HTR-8/SVneo (cell line): Measurements from ENCODE around the gene VN1R2.
"Not testable (repeated sequence)": the region's sequence is repeated elsewhere in the genome, so short reads cannot be mapped to it uniquely, and the experiment has no call there.

ENCODE experiments used
- DNase-seq: peaks from one replicate; pipeline ENCODE4 v3.0.0; 2011; ENCODE audit warnings: low spot score, mixed read lengths; ENCODE audit not compliant: insufficient read length
- FAIRE-seq: peaks from 2 replicates; lab custom pipeline; 2011; peaks lifted over from hg19 to GRCh38; lab: Jason Lieb, UNC

VN1R2 gene

DNA sequence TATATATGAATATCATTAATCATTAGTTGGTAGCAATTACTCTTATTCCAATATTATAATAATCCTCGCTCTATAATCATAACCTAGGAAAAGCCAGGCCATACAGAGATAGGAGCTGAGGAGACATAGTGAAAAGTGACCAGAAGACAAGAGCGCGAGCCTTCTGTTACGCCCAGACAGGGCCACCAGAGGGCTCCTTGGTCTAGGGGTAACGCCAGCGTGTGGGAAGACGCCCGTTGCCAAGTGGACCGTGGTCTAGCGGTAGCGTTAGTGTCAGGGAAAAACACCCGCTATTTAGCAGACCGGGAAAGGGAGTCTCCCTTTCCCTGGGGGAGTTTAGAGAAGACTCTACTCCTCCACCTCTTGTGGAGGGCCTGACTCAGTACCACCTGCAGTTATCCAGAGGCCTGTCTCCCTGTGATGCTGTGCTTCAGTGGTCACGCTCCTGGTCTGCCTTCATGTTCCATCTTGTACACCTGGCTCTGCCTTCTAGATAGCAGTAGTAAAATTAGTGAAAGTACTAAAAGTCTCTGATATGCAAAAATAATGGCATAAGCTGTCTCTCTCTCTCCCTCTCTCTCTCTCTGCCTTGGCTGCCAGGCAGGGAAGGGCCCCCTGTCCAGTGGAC lies at the start of gene VN1R2:
Gene VN1R2, plus strand, starts transcription at position 578 of the 628 bp plus-strand sequence. CDS start 84 bp downstream, outside the sequence.
- not testable (repeated sequence) for DNase-seq, FAIRE-seq

DNA sequence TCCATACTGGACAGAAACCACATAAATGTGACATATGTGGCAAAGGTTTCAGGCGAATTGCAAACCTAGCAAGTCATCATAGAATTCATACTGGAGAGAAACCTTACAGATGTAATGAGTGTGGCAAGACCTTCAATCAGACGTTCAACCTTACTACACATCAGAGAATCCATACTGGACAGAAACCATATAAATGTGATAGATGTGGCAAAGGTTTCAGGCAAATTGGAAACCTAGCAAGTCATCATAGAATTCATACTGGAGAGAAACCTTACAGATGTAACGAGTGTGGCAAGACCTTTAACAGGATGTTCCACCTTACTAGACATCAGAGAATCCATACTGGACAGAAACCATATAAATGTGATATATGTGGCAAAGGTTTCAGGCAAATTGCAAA lies 46.5 kb upstream of the VN1R2 start:
- not testable (repeated sequence) for DNase-seq, FAIRE-seq

- DNase-seq (no peak), FAIRE-seq (no peak)
Observed at GRCh38 chr19:53212703-53213320, 45.3 kb upstream of the VN1R2 start.

DNA sequence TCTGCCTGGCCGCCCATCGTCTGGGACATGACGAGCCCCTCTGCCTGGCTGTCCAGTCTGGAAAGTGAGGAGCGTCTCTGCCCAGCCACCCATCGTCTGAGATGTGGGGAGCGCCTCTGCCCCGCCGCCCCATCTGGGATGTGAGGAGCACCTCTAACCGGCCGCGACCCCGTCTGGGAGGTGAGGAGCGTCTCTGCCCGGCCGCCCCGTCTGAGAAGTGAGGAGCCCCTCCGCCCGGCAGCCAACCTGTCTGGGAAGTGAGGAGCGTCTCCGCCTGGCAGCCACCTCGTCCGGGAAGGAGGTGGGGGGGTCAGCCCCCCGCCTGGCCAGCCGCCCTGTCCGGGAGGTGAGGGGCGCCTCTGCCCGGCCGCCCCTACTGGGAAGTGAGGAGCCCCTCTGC lies 35.4 kb upstream of the VN1R2 start:
- DNase-seq, FAIRE-seq: not testable (repeated sequence)

DNA sequence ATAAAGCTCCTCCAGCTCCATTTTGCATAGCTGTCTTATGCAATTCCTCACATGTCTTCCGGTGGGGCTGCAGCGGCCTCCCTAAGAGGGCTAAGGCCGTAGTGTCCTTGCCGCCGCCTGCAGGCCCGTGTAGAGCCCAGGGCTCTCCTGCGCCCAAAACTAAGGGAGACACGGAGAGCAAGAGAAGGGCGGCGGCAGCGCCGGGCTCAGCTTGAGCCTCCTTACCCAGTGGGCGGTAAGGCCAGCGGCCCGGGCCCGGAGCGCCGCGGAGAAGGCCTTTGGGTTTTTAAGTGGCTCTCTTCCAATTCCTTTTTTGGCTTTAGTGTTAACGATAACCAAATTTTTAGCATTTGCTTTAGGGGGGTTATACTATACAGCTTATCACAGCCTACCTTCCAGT lies 33.5 kb upstream of the VN1R2 start:
- FAIRE-seq = no peak
- no peak for DNase-seq

DNA sequence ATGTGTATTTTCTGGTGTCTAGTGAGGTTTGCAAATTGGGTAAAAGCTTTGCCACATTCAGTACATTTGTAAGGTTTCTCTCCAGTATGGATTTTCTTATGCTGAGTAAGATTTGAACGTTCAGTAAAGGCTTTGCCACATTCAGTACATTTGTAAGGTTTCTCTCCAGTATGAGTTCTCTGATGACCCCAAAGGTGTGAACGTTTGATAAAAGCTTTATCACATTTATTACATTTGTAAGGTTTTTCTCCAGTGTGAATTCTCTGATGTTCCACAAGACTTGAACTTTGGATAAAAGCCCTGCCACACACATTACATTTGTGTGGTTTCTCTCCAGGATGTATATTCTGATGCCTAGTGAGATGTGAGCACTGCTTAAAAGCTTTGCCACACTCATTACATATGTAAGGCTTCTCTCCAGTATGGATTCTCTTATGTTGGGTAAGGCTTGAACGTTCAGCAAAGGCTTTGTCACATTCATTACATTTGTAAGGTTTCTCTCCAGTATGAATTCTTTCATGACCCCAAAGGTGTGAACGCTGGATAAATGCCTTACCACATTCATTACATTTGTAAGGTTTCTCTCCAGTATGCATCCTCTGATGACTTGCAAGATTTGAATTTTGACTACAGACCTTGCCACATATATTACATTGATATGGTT lies 20.8 kb upstream of the VN1R2 start:
- no peak for DNase-seq
- FAIRE-seq = no peak

DNA sequence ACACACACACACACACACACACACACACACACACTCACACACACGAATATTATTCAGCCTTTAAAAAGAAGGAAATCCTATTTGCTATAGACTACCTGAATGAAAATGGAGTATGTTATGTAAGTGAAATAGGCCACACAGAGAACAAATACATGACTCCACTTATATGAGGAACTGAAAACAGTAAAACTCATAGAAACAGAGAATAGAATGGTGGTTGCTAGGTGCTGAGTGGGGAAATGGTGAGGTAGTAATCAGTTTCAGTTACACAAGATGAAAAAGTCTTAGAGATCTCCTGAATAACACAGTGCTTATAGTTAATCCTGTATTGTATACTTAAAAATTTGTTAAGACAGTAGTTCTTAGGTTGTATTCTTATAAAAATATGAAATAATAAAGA lies 11.6 kb upstream of the VN1R2 start:
- no peak for DNase-seq
- no peak for FAIRE-seq

DNA sequence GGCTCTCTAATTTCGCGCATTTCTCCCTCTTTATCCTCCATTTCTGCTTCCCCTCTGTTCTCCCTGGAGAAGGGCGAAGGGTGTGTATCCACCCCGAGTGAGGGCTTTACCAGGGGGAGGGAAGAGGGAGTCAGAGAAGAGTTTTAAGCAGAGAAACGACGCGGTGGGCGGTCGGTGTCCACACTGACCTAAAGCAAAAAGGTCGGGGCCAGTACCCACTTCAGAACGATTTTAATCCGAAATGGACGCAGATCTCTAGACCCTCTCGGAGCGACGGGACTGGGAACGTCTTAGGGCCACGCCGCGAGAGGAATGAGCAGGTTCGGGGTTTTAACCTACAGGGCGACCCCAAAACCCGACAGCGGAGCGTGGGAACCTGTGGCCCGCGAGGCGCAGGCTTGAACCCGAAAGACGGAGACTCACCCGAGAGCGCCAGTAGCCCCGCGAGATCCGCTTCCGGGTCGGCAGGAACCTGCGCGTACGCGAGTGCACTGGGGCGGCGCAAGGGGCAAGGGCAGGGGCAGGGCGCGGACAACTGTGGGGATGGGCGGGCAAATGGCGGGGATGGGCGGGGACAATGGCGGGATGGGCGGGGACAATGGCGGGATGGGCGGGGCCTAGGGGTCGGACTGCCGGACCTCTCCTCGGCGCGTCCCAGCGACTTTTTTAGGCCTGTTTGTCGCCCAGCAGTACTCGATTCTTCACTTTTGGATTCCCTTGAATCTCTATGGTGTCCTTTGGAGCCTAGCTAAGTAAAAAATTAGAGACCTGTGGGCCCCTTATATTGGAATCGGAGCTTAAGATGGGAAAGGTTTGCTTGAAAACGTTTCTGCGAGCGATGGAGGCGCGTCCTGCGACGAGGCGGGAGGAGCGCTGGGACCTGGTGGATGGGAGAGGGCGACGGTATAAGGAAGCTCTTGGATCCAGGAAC lies 3.4 kb upstream of the VN1R2 start, which contains the start of gene ZNF677:
Gene ZNF677, minus strand, starts transcription at position 463 of the 931 bp plus-strand sequence. CDS start 3,323 bp downstream, outside the sequence.
- FAIRE-seq (peak; percentile 87), DNase-seq (peak; percentile 75)

- not testable (repeated sequence) for DNase-seq
- peak; percentile 89 for FAIRE-seq
Observed at GRCh38 chr19:53267623-53268022, 9.5 kb downstream of the VN1R2 start, which contains the start of gene VN1R4. TSS of gene VN1R4 (minus strand) at chr19:53267723. CDS start at chr19:53267665, 58 bp downstream.

GRCh38 chr19:53269861-53270260 lies 11.8 kb downstream of the VN1R2 start:
- not testable (repeated sequence) for FAIRE-seq, DNase-seq

DNA sequence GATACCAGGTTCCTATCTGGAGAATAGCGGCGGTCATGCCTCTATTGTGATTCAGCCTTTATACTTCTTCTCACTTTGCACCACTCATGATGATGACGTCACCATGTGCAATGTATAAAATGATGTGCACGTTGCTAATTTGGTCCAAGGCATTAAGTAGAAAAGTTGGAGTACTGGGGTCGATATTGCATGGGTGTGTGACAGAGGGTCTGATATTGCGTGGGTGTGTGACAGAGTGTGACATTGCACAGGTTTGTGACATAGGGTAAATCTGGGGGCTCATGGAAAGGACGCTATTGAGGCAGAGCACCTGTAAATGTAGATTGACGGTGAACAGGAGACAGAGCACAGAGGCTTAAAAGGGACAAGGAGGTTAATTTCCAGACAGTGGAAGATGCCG lies 14.0 kb downstream of the VN1R2 start:
- FAIRE-seq (no peak), DNase-seq (no peak)

- DNase-seq (no peak), FAIRE-seq (no peak)
Observed at GRCh38 chr19:53275480-53275879, 17.4 kb downstream of the VN1R2 start.

GRCh38 chr19:53281947-53282346 lies 23.9 kb downstream of the VN1R2 start:
- FAIRE-seq, DNase-seq: not testable (repeated sequence)

- no peak for FAIRE-seq
- DNase-seq = no peak
Observed at GRCh38 chr19:53285087-53285486, 27.0 kb downstream of the VN1R2 start.

GRCh38 chr19:53290758-53291549 lies 32.9 kb downstream of the VN1R2 start:
- no peak for DNase-seq
- FAIRE-seq = no peak

GRCh38 chr19:53294786-53295441 lies 36.8 kb downstream of the VN1R2 start:
- FAIRE-seq (no peak), DNase-seq (no peak)

- FAIRE-seq, DNase-seq: not testable (repeated sequence)
Observed at GRCh38 chr19:53301341-53301740, 43.2 kb downstream of the VN1R2 start.

DNA sequence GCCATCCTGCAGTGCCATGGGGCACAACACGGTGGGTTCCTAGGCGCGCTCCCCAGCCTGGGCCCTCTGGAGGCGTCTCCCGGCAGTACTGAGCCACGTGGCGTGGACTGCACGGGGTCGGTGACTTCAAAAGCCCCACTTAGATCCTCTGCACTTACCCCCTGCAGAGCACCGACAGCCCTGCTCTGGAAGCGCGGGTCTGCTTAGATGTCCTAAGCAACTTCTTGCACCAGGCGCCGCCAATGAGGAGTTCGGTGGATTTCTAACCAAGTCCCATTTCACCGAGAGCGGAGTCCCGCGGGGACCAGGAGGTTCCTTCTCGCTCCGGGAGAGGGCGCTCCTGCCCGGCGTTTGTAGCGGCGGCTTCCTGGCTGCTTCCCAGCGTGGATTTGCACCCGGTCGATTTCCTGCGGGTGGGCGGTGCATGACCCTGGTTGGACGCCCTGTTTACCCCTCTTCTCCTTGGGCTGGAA lies 50.3 kb downstream of the VN1R2 start:
- DNase-seq = peak; percentile 9
- FAIRE-seq = no peak
